HEK293 (cell line): ENCODE data around the gene AFDN.

Experiments used
- CTCF ChIA-PET: fragments of 350-600 bp; formaldehyde crosslinking; extraction: SDS; loops from one replicate; lab custom pipeline; 2021; ENCODE audit warnings: antibody characterized with exemption; lab: Yijun Ruan, JAX
- POLR2A ChIA-PET: fragments of 300-600 bp; formaldehyde crosslinking; extraction: SDS; loops from one replicate; lab custom pipeline; 2020; ENCODE audit warnings: antibody characterized with exemption, inconsistent platforms; lab: Yijun Ruan, JAX
- H3K27ac ChIP-seq: fragments of 200-500 bp; sonication (Bioruptor generic); 2 replicates; pipeline ENCODE4 v1.5.1; 2014; ENCODE audit warnings: low read depth, low read length, control low read depth, inconsistent platforms; ENCODE audit errors: extremely low read depth
- H3K36me3 ChIP-seq, 2 experiments: fragments of 200-500 bp in 1 of 2; sonication (Bioruptor generic) in 1 of 2; 1 replicate in 1 of 2; 2 replicates in 1 of 2; pipeline ENCODE4 v1.5.1; 2014 to 2017; ENCODE audit warnings: inconsistent platforms in 2 of 2, low read length in 2 of 2; ENCODE audit not compliant: control insufficient read depth in 2 of 2, insufficient read depth in 1 of 2
- H3K4me1 ChIP-seq: fragments of 200-500 bp; sonication (Bioruptor generic); 2 replicates; pipeline ENCODE4 v1.5.1; 2014; ENCODE audit warnings: mild to moderate bottlenecking, low read length, inconsistent platforms; ENCODE audit not compliant: control insufficient read depth, insufficient read depth
- H3K4me3 ChIP-seq: 2 replicates; pipeline ENCODE4 v1.5.1; 2011; ENCODE audit warnings: low read depth, mild to moderate bottlenecking, control low read depth, low read length, moderate library complexity
- H3K9me3 ChIP-seq: fragments of 200-500 bp; sonication (Bioruptor generic); 2 replicates; pipeline ENCODE4 v1.5.1; 2014; ENCODE audit warnings: low read depth, low read length, inconsistent platforms; ENCODE audit not compliant: control insufficient read depth, insufficient read depth
- MYNN ChIP-seq: fragments of 450-650 bp; formaldehyde crosslinking; IDR thresholded peaks from 2 replicates; pipeline ENCODE4 v1.5.1; 2016; ENCODE audit warnings: missing biosample characterization, missing genetic modification characterization, borderline replicate concordance
- PRDM1 ChIP-seq: fragments of 450-650 bp; formaldehyde crosslinking; IDR thresholded peaks from 2 replicates; pipeline ENCODE4; 2016; ENCODE audit warnings: missing biosample characterization, missing genetic modification characterization
- ZNF335 ChIP-seq: fragments of 450-650 bp; formaldehyde crosslinking; conservative IDR thresholded peaks from 2 replicates; pipeline ENCODE4 v1.5.1; 2016; ENCODE audit warnings: missing biosample characterization, missing genetic modification characterization
- ZNF664 ChIP-seq: fragments of 450-650 bp; formaldehyde crosslinking; IDR thresholded peaks from 2 replicates; pipeline ENCODE4 v1.5.1; 2016; ENCODE audit warnings: missing biosample characterization, missing genetic modification characterization
- ZNF677 ChIP-seq: fragments of 450-650 bp; IDR thresholded peaks from 2 replicates; pipeline ENCODE4 v1.5.0; 2018; ENCODE audit warnings: missing biosample characterization, mild to moderate bottlenecking, missing genetic modification characterization, moderate library complexity
- ZNF837 ChIP-seq: fragments of 450-650 bp; formaldehyde crosslinking; IDR thresholded peaks from 2 replicates; pipeline ENCODE4 v1.5.1; 2016; ENCODE audit warnings: missing biosample characterization, missing genetic modification characterization
- ZSCAN23 ChIP-seq: fragments of 450-650 bp; formaldehyde crosslinking; IDR thresholded peaks from 2 replicates; pipeline ENCODE4 v1.5.1; 2016; ENCODE audit warnings: missing biosample characterization, missing genetic modification characterization
- TF ChIP-seq, protein P1 (sequence below): fragments of 450-650 bp; formaldehyde crosslinking; IDR thresholded peaks from 2 replicates; pipeline ENCODE4 v1.5.1; 2017; ENCODE audit warnings: missing biosample characterization, missing genetic modification characterization
- TF ChIP-seq, protein P2 (sequence below): fragments of 450-650 bp; formaldehyde crosslinking; IDR thresholded peaks from 2 replicates; pipeline ENCODE4 v1.5.1; 2016; ENCODE audit warnings: missing biosample characterization, missing genetic modification characterization
- TF ChIP-seq, protein P3 (sequence below): fragments of 450-650 bp; formaldehyde crosslinking; IDR thresholded peaks from 2 replicates; pipeline ENCODE4 v1.5.1; 2016; ENCODE audit warnings: missing biosample characterization, missing genetic modification characterization
- TF ChIP-seq, protein P4 (sequence below): fragments of 450-650 bp; formaldehyde crosslinking; IDR thresholded peaks from 2 replicates; pipeline ENCODE4 v1.5.1; 2016; ENCODE audit warnings: missing biosample characterization, missing genetic modification characterization
- TF ChIP-seq, protein P5 (sequence below): fragments of 450-650 bp; formaldehyde crosslinking; IDR thresholded peaks from 2 replicates; pipeline ENCODE4 v1.5.1; 2016; ENCODE audit warnings: missing biosample characterization, missing genetic modification characterization

AFDN gene

DNA sequence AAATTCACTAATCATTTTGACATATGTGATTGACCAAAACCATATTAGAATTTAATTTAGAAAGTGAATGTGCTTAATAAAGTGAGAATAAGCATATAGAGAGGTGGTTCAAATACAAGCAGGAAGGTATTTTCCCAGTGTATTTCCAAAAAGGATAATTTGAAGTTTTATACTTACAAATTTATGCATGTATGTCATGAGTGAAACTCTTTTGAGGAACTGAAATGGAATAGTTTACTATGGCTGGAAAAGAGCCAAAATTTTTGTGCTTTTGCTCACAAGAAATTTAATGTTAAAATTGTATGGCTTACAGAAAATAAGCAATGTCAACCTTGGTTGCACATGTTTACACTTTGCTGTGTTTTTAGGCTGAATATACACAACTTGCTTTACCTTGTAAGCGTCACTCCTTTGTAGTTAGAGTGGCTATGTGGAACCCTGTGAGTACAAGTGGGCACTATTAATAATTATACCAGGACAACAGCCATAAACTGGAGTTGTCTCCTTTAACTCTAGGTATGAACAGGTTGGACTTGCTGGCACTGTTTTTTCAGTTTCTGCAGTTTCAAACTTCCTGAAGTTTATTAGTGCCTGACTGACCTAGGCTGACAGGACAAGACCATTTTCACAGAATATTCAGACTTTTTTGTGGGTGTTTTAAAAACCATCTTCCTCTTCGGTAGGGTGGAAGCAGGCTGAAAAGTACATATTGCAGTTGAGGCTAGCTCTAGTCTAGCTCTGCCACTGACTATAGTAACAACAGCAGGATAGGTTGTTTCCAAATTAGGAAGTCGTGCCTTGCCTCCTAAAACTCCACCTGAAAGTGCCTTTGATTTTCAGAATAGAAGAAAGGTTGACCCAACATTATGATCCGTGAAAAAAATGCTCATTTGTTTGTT lies 6.0 kb downstream of the AFDN start:
- no peak overlapping the region for H3K4me3 ChIP-seq
- CTCF ChIA-PET, result interaction anchor here (0.6 kb wide), 1 partner anchor 363 kb away, joined by 3 read pairs; no protein-coding TSS in a partner anchor
- POLR2A ChIA-PET, result no interaction called here
- TF ChIP-seq PRDM1 (0 out of 2 replicates have a peak, but pooled peaks have one; percentile 14), ZNF335 (tag by site-specific recombination) (no peak), ZNF664 (no peak), MYNN (no peak)
- TF ChIP-seq, protein P1, sequence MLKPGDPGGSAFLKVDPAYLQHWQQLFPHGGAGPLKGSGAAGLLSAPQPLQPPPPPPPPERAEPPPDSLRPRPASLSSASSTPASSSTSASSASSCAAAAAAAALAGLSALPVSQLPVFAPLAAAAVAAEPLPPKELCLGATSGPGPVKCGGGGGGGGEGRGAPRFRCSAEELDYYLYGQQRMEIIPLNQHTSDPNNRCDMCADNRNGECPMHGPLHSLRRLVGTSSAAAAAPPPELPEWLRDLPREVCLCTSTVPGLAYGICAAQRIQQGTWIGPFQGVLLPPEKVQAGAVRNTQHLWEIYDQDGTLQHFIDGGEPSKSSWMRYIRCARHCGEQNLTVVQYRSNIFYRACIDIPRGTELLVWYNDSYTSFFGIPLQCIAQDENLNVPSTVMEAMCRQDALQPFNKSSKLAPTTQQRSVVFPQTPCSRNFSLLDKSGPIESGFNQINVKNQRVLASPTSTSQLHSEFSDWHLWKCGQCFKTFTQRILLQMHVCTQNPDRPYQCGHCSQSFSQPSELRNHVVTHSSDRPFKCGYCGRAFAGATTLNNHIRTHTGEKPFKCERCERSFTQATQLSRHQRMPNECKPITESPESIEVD (tag by site-specific recombination), result peak; percentile 31; the same call in 1 of the 2 replicates
- TF ChIP-seq, protein P2, sequence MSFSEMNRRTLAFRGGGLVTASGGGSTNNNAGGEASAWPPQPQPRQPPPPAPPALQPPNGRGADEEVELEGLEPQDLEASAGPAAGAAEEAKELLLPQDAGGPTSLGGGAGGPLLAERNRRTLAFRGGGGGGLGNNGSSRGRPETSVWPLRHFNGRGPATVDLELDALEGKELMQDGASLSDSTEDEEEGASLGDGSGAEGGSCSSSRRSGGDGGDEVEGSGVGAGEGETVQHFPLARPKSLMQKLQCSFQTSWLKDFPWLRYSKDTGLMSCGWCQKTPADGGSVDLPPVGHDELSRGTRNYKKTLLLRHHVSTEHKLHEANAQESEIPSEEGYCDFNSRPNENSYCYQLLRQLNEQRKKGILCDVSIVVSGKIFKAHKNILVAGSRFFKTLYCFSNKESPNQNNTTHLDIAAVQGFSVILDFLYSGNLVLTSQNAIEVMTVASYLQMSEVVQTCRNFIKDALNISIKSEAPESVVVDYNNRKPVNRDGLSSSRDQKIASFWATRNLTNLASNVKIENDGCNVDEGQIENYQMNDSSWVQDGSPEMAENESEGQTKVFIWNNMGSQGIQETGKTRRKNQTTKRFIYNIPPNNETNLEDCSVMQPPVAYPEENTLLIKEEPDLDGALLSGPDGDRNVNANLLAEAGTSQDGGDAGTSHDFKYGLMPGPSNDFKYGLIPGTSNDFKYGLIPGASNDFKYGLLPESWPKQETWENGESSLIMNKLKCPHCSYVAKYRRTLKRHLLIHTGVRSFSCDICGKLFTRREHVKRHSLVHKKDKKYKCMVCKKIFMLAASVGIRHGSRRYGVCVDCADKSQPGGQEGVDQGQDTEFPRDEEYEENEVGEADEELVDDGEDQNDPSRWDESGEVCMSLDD (tag by site-specific recombination), result no peak
- TF ChIP-seq, protein P3, sequence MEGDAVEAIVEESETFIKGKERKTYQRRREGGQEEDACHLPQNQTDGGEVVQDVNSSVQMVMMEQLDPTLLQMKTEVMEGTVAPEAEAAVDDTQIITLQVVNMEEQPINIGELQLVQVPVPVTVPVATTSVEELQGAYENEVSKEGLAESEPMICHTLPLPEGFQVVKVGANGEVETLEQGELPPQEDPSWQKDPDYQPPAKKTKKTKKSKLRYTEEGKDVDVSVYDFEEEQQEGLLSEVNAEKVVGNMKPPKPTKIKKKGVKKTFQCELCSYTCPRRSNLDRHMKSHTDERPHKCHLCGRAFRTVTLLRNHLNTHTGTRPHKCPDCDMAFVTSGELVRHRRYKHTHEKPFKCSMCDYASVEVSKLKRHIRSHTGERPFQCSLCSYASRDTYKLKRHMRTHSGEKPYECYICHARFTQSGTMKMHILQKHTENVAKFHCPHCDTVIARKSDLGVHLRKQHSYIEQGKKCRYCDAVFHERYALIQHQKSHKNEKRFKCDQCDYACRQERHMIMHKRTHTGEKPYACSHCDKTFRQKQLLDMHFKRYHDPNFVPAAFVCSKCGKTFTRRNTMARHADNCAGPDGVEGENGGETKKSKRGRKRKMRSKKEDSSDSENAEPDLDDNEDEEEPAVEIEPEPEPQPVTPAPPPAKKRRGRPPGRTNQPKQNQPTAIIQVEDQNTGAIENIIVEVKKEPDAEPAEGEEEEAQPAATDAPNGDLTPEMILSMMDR (tag by site-specific recombination), result no peak
- no peaks in the 10 kb centered on the region for H3K36me3 ChIP-seq
- peaks cover 44% of the 10 kb centered on the region for H3K4me1 ChIP-seq
- H3K9me3 ChIP-seq, result no peaks in the 10 kb centered on the region
- no peak overlapping the region for H3K27ac ChIP-seq

DNA sequence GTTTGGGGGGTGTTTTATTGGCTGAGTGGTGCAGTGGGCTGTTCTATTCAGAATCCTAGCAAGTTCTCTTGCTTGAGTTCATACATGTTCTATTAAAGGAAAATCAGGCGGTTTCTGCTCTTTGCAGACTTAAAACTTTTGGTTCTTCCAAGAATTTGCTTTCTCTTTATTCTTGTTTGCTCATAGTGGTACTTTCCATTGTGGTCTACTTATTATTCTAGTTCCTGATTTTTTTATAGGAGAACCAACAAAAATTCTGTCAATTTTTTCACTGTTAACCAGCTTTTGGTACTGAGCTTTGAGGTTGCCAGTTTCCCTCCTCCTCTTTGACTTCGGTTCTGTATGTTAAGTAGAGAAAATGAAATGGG lies 6.7 kb downstream of the AFDN start:
- peaks cover 49% of the 10 kb centered on the region for H3K4me1 ChIP-seq
- no peak overlapping the region for H3K4me3 ChIP-seq
- POLR2A ChIA-PET, result no interaction called here
- H3K36me3 ChIP-seq, result no peaks in the 10 kb centered on the region
- TF ChIP-seq ZSCAN23 (tag by site-specific recombination), result no peak
- peak; percentile 87 for TF ChIP-seq PRDM1
- TF ChIP-seq, protein P4, sequence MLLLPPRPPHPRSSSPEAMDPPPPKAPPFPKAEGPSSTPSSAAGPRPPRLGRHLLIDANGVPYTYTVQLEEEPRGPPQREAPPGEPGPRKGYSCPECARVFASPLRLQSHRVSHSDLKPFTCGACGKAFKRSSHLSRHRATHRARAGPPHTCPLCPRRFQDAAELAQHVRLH (tag by site-specific recombination), result no peak
- peak; percentile 73 for TF ChIP-seq ZNF677 (tag by site-specific recombination)
- TF ChIP-seq, protein P5, sequence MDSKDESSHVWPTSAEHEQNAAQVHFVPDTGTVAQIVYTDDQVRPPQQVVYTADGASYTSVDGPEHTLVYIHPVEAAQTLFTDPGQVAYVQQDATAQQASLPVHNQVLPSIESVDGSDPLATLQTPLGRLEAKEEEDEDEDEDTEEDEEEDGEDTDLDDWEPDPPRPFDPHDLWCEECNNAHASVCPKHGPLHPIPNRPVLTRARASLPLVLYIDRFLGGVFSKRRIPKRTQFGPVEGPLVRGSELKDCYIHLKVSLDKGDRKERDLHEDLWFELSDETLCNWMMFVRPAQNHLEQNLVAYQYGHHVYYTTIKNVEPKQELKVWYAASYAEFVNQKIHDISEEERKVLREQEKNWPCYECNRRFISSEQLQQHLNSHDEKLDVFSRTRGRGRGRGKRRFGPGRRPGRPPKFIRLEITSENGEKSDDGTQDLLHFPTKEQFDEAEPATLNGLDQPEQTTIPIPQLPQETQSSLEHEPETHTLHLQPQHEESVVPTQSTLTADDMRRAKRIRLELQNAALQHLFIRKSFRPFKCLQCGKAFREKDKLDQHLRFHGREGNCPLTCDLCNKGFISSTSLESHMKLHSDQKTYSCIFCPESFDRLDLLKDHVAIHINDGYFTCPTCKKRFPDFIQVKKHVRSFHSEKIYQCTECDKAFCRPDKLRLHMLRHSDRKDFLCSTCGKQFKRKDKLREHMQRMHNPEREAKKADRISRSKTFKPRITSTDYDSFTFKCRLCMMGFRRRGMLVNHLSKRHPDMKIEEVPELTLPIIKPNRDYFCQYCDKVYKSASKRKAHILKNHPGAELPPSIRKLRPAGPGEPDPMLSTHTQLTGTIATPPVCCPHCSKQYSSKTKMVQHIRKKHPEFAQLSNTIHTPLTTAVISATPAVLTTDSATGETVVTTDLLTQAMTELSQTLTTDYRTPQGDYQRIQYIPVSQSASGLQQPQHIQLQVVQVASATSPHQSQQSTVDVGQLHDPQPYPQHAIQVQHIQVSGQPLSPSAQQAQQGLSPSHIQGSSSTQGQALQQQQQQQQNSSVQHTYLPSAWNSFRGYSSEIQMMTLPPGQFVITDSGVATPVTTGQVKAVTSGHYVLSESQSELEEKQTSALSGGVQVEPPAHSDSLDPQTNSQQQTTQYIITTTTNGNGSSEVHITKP (tag by site-specific recombination), result peak; percentile 64; the same call in 1 of the 2 replicates
- TF ChIP-seq ZNF837 (tag by site-specific recombination), result no peak
- CTCF ChIA-PET, result no interaction called here
- no peak overlapping the region for H3K27ac ChIP-seq
- H3K9me3 ChIP-seq, result no peaks in the 10 kb centered on the region
